ENCODE results near the gene MCAT. TPM values are rescaled to one million over a fixed set of nuclear protein-coding genes. Genes with fewer than 3 reads are reported as not detected.

Gene MCAT
- total RNA-seq, 1 experiment from 2014 or later: 18.8 TPM

DNA sequence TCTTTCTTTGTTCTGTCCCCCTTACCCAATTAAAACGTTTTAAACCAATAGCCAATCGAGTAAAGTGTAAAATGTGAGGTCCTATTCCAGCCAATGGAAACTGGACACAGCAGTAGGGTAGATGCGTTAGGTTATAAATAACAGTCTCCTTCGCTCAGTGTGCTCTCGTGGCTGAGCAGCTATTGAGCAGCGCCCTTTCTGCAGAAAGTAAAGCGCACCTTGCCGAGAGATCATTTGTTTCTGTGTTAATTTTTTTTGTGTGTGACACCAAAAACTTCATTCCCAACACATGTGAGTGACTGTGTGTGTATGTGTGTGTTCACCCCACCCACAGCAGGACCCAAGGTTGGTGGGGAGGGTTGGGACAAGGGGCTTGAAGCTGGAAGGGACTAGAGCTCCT, 46.8 kb downstream of the MCAT start:
- DNase-seq (ENCODE audit: unreplicated experiment): no peak
- TF ChIP-seq, protein P1, sequence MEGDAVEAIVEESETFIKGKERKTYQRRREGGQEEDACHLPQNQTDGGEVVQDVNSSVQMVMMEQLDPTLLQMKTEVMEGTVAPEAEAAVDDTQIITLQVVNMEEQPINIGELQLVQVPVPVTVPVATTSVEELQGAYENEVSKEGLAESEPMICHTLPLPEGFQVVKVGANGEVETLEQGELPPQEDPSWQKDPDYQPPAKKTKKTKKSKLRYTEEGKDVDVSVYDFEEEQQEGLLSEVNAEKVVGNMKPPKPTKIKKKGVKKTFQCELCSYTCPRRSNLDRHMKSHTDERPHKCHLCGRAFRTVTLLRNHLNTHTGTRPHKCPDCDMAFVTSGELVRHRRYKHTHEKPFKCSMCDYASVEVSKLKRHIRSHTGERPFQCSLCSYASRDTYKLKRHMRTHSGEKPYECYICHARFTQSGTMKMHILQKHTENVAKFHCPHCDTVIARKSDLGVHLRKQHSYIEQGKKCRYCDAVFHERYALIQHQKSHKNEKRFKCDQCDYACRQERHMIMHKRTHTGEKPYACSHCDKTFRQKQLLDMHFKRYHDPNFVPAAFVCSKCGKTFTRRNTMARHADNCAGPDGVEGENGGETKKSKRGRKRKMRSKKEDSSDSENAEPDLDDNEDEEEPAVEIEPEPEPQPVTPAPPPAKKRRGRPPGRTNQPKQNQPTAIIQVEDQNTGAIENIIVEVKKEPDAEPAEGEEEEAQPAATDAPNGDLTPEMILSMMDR (IDR thresholded peaks at IDR 0.05; ENCODE audit: unreplicated experiment): no peak
- H3K36me3 Mint-ChIP-seq (ENCODE audit: insufficient read depth, unreplicated experiment): no peaks in the 10 kb centered on the region
- H3K9me3 Mint-ChIP-seq (ENCODE audit: unreplicated experiment): peaks cover 8% of the 10 kb centered on the region
- H3K27ac Mint-ChIP-seq (ENCODE audit: low read depth, unreplicated experiment): no peak overlapping the region
- intact Hi-C loops (cut with micrococcal nuclease): no loop called here
- peaks cover 14% of the 10 kb centered on the region for H3K4me1 Mint-ChIP-seq (ENCODE audit: insufficient read depth, unreplicated experiment)
- ChIA-PET CTCF (no interaction called here), POLR2A (interaction anchor here (0.6 kb wide), 1 partner anchor 506 kb away, joined by 3 read pairs; no protein-coding TSS in a partner anchor)
- no TSS peak for BruUV-seq (replicated peaks)
- H3K4me3 Mint-ChIP-seq (ENCODE audit: unreplicated experiment): no peak overlapping the region
- no peaks in the 10 kb centered on the region for H3K27me3 Mint-ChIP-seq (ENCODE audit: insufficient read depth, unreplicated experiment)

DNA sequence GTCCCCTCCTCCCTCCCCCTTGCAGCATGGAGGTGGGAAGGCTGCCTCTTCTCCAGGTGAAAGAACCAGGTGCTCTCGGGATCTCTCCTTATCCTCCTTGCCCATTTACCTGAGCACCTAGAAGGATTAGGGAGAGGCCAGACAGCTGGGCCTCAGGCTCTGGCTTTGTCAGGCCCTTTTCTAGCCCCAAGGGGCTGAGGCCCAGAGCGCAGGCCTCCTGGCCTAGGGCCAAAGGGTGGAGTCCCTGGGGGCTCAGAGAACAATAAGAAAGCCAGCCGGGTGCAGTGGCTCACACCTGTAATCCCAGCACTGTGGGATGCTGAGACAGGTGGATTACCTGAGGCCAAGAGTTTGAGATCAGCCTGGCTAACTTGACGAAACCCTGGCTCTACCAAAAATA, 48.6 kb downstream of the MCAT start:
- H3K4me3 Mint-ChIP-seq (ENCODE audit: unreplicated experiment): no peak overlapping the region
- ChIA-PET POLR2A (interaction anchor here (0.9 to 1.0 kb wide), 3 partner anchors 12 to 480 kb away, joined by 3 to 5 read pairs (median 3); partner anchors contain the start of gene POLDIP3), CTCF (no interaction called here)
- intact Hi-C loops (cut with micrococcal nuclease): loop anchor here (5.0 kb wide), 1 partner anchor 432 kb away; no protein-coding TSS in a partner anchor
- no peaks in the 10 kb centered on the region for H3K27me3 Mint-ChIP-seq (ENCODE audit: insufficient read depth, unreplicated experiment)
- no peaks in the 10 kb centered on the region for H3K36me3 Mint-ChIP-seq (ENCODE audit: insufficient read depth, unreplicated experiment)
- peaks cover 8% of the 10 kb centered on the region for H3K9me3 Mint-ChIP-seq (ENCODE audit: unreplicated experiment)
- no peak for DNase-seq (ENCODE audit: unreplicated experiment)
- H3K4me1 Mint-ChIP-seq (ENCODE audit: insufficient read depth, unreplicated experiment): peaks cover 14% of the 10 kb centered on the region
- no TSS peak for BruUV-seq (replicated peaks)
- peak overlapping the region; percentile 31 for H3K27ac Mint-ChIP-seq (ENCODE audit: low read depth, unreplicated experiment)
- TF ChIP-seq, protein P1 (IDR thresholded peaks at IDR 0.05; ENCODE audit: unreplicated experiment): no peak

DNA sequence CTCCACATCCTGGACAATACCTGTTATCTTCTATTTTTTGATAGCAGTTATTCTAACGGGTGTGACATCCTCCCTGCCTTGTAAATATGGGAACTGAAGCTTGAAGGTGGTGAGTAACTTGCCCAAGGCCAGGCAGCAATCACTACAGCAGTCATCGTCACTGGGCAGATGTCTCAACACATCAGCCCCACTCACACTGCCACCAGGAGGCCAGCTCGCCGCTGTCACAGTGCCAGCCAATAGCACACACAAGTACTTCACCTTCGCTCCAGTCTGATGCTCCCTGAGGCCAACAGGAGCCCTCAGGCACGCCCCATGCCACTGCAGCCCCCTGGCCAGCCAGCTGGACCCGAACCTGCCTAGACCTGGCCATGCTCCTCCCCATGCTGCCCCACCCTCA, 49.1 kb downstream of the MCAT start:
- peak overlapping the region; percentile 31 for H3K27ac Mint-ChIP-seq (ENCODE audit: low read depth, unreplicated experiment)
- CTCF ChIA-PET: interaction anchor here (0.6 to 0.7 kb wide), 2 partner anchors 19 to 511 kb away, joined by 3 read pairs; no protein-coding TSS in a partner anchor
- peaks cover 8% of the 10 kb centered on the region for H3K9me3 Mint-ChIP-seq (ENCODE audit: unreplicated experiment)
- no peak overlapping the region for H3K4me3 Mint-ChIP-seq (ENCODE audit: unreplicated experiment)
- no peaks in the 10 kb centered on the region for H3K36me3 Mint-ChIP-seq (ENCODE audit: insufficient read depth, unreplicated experiment)
- peak; percentile 70 for DNase-seq (ENCODE audit: unreplicated experiment)
- TF ChIP-seq, protein P1 (IDR thresholded peaks at IDR 0.05; ENCODE audit: unreplicated experiment): no peak
- POLR2A ChIA-PET: interaction anchor here (0.9 to 1.0 kb wide), 2 partner anchors 13 to 479 kb away, joined by 3 to 5 read pairs; partner anchors contain the start of gene POLDIP3
- intact Hi-C loops (cut with micrococcal nuclease): loop anchor here (5.0 kb wide), 1 partner anchor 432 kb away; no protein-coding TSS in a partner anchor
- peaks cover 14% of the 10 kb centered on the region for H3K4me1 Mint-ChIP-seq (ENCODE audit: insufficient read depth, unreplicated experiment)
- H3K27me3 Mint-ChIP-seq (ENCODE audit: insufficient read depth, unreplicated experiment): no peaks in the 10 kb centered on the region
- BruUV-seq (replicated peaks): no TSS peak

DNA sequence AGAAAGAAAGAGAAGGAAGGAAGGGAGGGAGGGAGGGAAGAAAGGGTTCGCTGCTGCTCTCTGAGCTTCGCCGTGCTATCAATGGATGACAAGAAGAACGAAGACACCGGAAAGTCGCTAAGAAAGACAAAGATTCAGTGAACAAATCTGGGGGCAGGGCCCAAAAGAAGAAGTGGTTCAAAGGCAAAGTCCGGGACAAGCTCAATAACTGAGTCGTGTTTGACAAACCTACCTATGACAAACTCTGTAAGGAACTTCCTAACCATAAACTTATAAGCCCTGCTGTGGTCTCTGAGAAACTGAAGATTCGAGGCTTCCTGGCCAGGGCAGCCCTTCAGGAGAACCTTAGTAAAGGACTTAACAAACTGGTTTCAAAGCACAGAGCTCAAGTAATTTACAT, 51.1 kb downstream of the MCAT start:
- no TSS peak for BruUV-seq (replicated peaks)
- Mint-ChIP-seq H3K9me3 (ENCODE audit: unreplicated experiment) (peaks cover 8% of the 10 kb centered on the region), H3K27me3 (ENCODE audit: insufficient read depth, unreplicated experiment) (no peaks in the 10 kb centered on the region), H3K36me3 (ENCODE audit: insufficient read depth, unreplicated experiment) (no peaks in the 10 kb centered on the region), H3K4me1 (ENCODE audit: insufficient read depth, unreplicated experiment) (peaks cover 14% of the 10 kb centered on the region), H3K4me3 (ENCODE audit: unreplicated experiment) (no peak overlapping the region), H3K27ac (ENCODE audit: low read depth, unreplicated experiment) (no peak overlapping the region)
- TF ChIP-seq, protein P1 (IDR thresholded peaks at IDR 0.05; ENCODE audit: unreplicated experiment): no peak
- POLR2A ChIA-PET: interaction anchor here (0.6 to 0.7 kb wide), 2 partner anchors 15 to 104 kb away, joined by 3 to 4 read pairs; no protein-coding TSS in a partner anchor
- CTCF ChIA-PET: interaction anchor here (1.1 to 2.5 kb wide), 3 partner anchors 103 to 224 kb away, joined by 3 to 14 read pairs (median 4); no protein-coding TSS in a partner anchor
- intact Hi-C loops (cut with micrococcal nuclease): loop anchor here (5.0 kb wide), 1 partner anchor 430 kb away; no protein-coding TSS in a partner anchor
- DNase-seq (ENCODE audit: unreplicated experiment): no peak

Data from MCF 10A (cell line).